Body of pancreas (tissue), 4 donors: ENCODE results near the gene MDN1. TPM values are rescaled to one million over a fixed set of nuclear protein-coding genes. Genes with fewer than 3 reads are reported as not detected.

Experiments used
- ATAC-seq: fragments of 150-250 bp; one replicate; pipeline ENCODE4 v1.9.1; 2016
- DNase-seq, 4 donors: peaks; one replicate each; pipeline ENCODE4 v3.0.0-alpha.2; 2019
- H3K27ac ChIP-seq, 4 donors: fragments of 200-600 bp; sonication (generic); 1 replicate in 3 of 4; 2 replicates in 1 of 4; pipeline versions ENCODE4 v1.5.1 to v1.6.1; 2016 to 2019; ENCODE audit warnings: mild to moderate bottlenecking in 1 of 4, mixed read lengths in 1 of 4, moderate library complexity in 1 of 4
- H3K27me3 ChIP-seq, 2 donors: fragments of 200-600 bp; sonication (generic); one replicate each; pipeline ENCODE4 v1.6.0; 2016; ENCODE audit warnings: mild to moderate bottlenecking in 1 of 2
- H3K36me3 ChIP-seq, 2 donors: fragments of 200-600 bp; sonication (generic); replicated peaks in 1 of 2; 2 replicates each; pipeline ENCODE4 v1.5.1; 2016; ENCODE audit warnings: low read depth in 2 of 2; ENCODE audit not compliant: insufficient read depth in 1 of 2
- H3K4me1 ChIP-seq: fragments of 200-600 bp; sonication (generic); one replicate; pipeline ENCODE4 v1.6.0; 2016
- H3K4me3 ChIP-seq, 2 donors: fragments of 200-600 bp; sonication (generic); 1 replicate in 1 of 2; 2 replicates in 1 of 2; pipeline ENCODE4 v1.5.1; 2016 to 2019
- H3K9me3 ChIP-seq, 3 donors: fragments of 200-600 bp; sonication (generic); 1 replicate in 2 of 3; 2 replicates in 1 of 3; pipeline ENCODE4 v1.5.1; 2016
- POLR2A ChIP-seq, 3 donors: fragments of 450-650 bp; IDR thresholded peaks; one replicate each; pipeline ENCODE4 v1.6.1; 2016; ENCODE audit warnings: antibody characterized with exemption in 3 of 3, mild to moderate bottlenecking in 2 of 3
- WGBS, 2 donors: methylation state at CpG; one replicate each; pipeline ENCODE4 v1.1.5; 2017; 5-methylcytosine and 5-hydroxymethylcytosine counted together
- intact Hi-C: fragments of 100-400 bp; cut with DNase I; formaldehyde crosslinking; loops from one replicate; pipeline ENCODE4 v1.15.1; 2023
- total RNA-seq, 2 donors: library from RNA; depleted of rRNA; stranded (reverse); fragments of >200 nt; gene quantifications; one replicate each; pipeline ENCODE4 v1.1.0, GENCODE V29; 2016
- TF ChIP-seq, protein P1 (sequence below), 7 experiments: fragments of 450-650 bp in 4 of 7; fragments of 200-600 bp in 3 of 7; sonication (generic) in 3 of 7; IDR thresholded peaks; one replicate each; pipeline ENCODE4 v1.5.1; 2016 to 2019; ENCODE audit warnings: antibody characterized with exemption in 7 of 7

Gene MDN1
- total RNA-seq, 2 donors from 2014 or later, result 17.9 to 26.7 TPM

GRCh38 chr6:89711801-89712200 is 107.8 kb downstream of the MDN1 start:
- peaks cover 12 to 30% of the 10 kb centered on the region in 2 donors for H3K36me3 ChIP-seq
- intact Hi-C loops, result no loop called here
- 93 to 97% methylated on average over 3 of the region's 3 CpGs for WGBS, 2 donors
- H3K9me3 ChIP-seq, result no peaks in the 10 kb centered on the region
- TF ChIP-seq, protein P1, sequence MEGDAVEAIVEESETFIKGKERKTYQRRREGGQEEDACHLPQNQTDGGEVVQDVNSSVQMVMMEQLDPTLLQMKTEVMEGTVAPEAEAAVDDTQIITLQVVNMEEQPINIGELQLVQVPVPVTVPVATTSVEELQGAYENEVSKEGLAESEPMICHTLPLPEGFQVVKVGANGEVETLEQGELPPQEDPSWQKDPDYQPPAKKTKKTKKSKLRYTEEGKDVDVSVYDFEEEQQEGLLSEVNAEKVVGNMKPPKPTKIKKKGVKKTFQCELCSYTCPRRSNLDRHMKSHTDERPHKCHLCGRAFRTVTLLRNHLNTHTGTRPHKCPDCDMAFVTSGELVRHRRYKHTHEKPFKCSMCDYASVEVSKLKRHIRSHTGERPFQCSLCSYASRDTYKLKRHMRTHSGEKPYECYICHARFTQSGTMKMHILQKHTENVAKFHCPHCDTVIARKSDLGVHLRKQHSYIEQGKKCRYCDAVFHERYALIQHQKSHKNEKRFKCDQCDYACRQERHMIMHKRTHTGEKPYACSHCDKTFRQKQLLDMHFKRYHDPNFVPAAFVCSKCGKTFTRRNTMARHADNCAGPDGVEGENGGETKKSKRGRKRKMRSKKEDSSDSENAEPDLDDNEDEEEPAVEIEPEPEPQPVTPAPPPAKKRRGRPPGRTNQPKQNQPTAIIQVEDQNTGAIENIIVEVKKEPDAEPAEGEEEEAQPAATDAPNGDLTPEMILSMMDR (IDR thresholded peaks at IDR 0.05), result no peak
- no peak for TF ChIP-seq POLR2A (IDR thresholded peaks at IDR 0.05)
- no peak for ATAC-seq
- H3K4me3 ChIP-seq, result no peak overlapping the region
- no peaks in the 10 kb centered on the region for H3K27me3 ChIP-seq
- no peak overlapping the region for H3K27ac ChIP-seq
- H3K4me1 ChIP-seq, result peaks cover 3% of the 10 kb centered on the region
- no peak for DNase-seq

DNA sequence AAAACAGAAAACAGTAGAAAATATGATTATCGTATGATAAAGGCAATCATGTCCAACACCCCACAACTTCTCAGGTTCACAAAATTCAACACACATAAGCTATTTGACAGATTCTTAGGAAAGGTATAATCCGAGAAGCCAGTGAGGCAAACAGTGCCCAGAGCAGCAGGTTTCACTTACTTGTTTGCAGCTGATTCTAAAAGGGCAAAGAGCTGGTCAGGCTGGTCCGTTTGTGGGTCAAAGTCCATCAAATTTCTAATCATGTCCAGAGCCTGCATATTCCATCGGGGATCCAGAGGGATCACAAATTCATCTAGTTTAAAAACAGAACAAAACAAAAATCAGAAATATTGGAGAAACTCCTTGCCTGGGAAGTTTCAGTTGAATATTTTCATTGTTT is 111.3 kb downstream of the MDN1 start:
- 23 to 37% methylated on average over 4 of the region's 4 CpGs for WGBS, 2 donors
- H3K4me3 ChIP-seq, result no peak overlapping the region
- H3K36me3 ChIP-seq, result peaks cover 8 to 14% of the 10 kb centered on the region in 2 donors
- no peaks in the 10 kb centered on the region for H3K9me3 ChIP-seq
- no peak overlapping the region for H3K27ac ChIP-seq
- H3K27me3 ChIP-seq, result no peaks in the 10 kb centered on the region
- DNase-seq, result peak in 2 of 4 donors; percentile 7 to 29
- H3K4me1 ChIP-seq, result peaks cover 3% of the 10 kb centered on the region
- intact Hi-C loops, result no loop called here
- no peak for ATAC-seq
- TF ChIP-seq POLR2A (IDR thresholded peaks at IDR 0.05), result no peak
- TF ChIP-seq, protein P1 (IDR thresholded peaks at IDR 0.05), result no peak

- intact Hi-C loops, result no loop called here
- whole genome bisulfite sequencing, 2 donors, result 85 to 100% methylated on average over 1 of the region's 1 CpG
- ATAC-seq, result no peak
These were observed 111.8 kb downstream of the MDN1 start for GRCh38 chr6:89707766-89708165.

DNA sequence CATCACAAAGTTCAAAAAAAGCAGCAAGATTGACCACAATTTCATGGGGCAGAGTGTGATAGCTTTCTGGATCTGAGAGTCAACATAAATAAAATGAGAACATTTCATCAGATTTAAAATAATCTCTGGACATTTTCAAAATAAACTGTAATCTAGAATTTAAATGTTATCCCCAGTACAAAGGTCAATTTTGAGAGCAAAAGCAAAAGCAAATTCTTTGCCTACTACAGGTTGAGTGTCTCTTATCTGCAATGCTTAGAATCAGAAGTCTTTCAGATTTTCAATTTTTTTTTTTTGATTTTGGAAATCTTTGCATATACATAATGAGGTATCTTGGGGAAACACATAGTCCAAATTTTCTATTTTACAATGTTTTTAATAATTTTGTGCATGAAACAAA is 113.5 kb downstream of the MDN1 start:
- Histone ChIP-seq H3K27ac (no peak overlapping the region), H3K9me3 (no peaks in the 10 kb centered on the region), H3K4me1 (peaks cover 3% of the 10 kb centered on the region), H3K36me3 (peaks cover 14 to 17% of the 10 kb centered on the region in 2 donors), H3K4me3 (no peak overlapping the region), H3K27me3 (no peaks in the 10 kb centered on the region)
- DNase-seq (no peak), ATAC-seq (no peak)
- intact Hi-C loops, result no loop called here
- no peak for TF ChIP-seq POLR2A (IDR thresholded peaks at IDR 0.05)
- TF ChIP-seq, protein P1 (IDR thresholded peaks at IDR 0.05), result no peak

More at GRCh38 chr6:89707766-89708165, 111.8 kb downstream of the MDN1 start:
- TF ChIP-seq POLR2A (IDR thresholded peaks at IDR 0.05), result no peak
- TF ChIP-seq, protein P1 (IDR thresholded peaks at IDR 0.05), result no peak
- no peak overlapping the region for H3K27ac ChIP-seq
- H3K36me3 ChIP-seq, result peaks cover 8 to 13% of the 10 kb centered on the region in 2 donors
- no peaks in the 10 kb centered on the region for H3K9me3 ChIP-seq
- DNase-seq, result no peak
- H3K4me1 ChIP-seq, result peaks cover 3% of the 10 kb centered on the region
- H3K27me3 ChIP-seq, result no peaks in the 10 kb centered on the region
- H3K4me3 ChIP-seq, result no peak overlapping the region

GRCh38 chr6:89703292-89703691 is 116.3 kb downstream of the MDN1 start:
- Histone ChIP-seq H3K4me3 (no peak overlapping the region), H3K36me3 (peaks cover 19 to 22% of the 10 kb centered on the region in 2 donors), H3K27me3 (no peaks in the 10 kb centered on the region), H3K9me3 (no peaks in the 10 kb centered on the region), H3K27ac (no peak overlapping the region), H3K4me1 (no peaks in the 10 kb centered on the region)
- intact Hi-C loops, result no loop called here
- WGBS, 2 donors, result 86 to 91% methylated on average over 1 of the region's 1 CpG
- ATAC-seq (no peak), DNase-seq (no peak)
- no peak for TF ChIP-seq POLR2A (IDR thresholded peaks at IDR 0.05)
- TF ChIP-seq, protein P1 (IDR thresholded peaks at IDR 0.05), result no peak
